Thoracic aorta (tissue), 2 donors: Measurements from ENCODE around the gene F7. TPM values are rescaled to one million over a fixed set of nuclear protein-coding genes. Genes with fewer than 3 reads are reported as not detected.

Experiments
- ATAC-seq: fragments of 150-250 bp; one replicate; pipeline ENCODE4 v1.8.0; 2017; ENCODE audit warnings: low read depth; ENCODE audit not compliant: insufficient number of reproducible peaks, low FRiP score
- DNase-seq: peaks from one replicate; pipeline ENCODE4 v3.0.0-alpha.2; 2020; ENCODE audit warnings: low spot score
- H3K27ac ChIP-seq, 2 donors: fragments of 200-600 bp; sonication (generic); 1 replicate in 1 of 2; 2 replicates in 1 of 2; pipeline ENCODE4 v1.5.1; 2016; ENCODE audit warnings: mild to moderate bottlenecking in 2 of 2, moderate library complexity in 2 of 2
- H3K27me3 ChIP-seq: fragments of 200-600 bp; sonication (generic); replicated peaks from 2 replicates; pipeline ENCODE4 v1.6.0; 2016; ENCODE audit warnings: mild to moderate bottlenecking; ENCODE audit not compliant: insufficient read depth
- H3K36me3 ChIP-seq: fragments of 200-600 bp; sonication (generic); one replicate; pipeline ENCODE4 v1.5.1; 2016
- H3K4me1 ChIP-seq, 2 donors: fragments of 200-600 bp; sonication (generic); 1 replicate in 1 of 2; 2 replicates in 1 of 2; pipeline versions ENCODE4 v1.5.1 to v1.6.0; 2016; ENCODE audit warnings: low read depth in 2 of 2, mild to moderate bottlenecking in 1 of 2; ENCODE audit not compliant: control insufficient read depth in 1 of 2
- H3K4me3 ChIP-seq: fragments of 200-600 bp; sonication (generic); 2 replicates; pipeline ENCODE4 v1.5.1; 2016; ENCODE audit warnings: mild to moderate bottlenecking
- H3K9me3 ChIP-seq: fragments of 200-600 bp; sonication (generic); 2 replicates; pipeline ENCODE4 v1.5.1; 2016
- CTCF ChIP-seq: fragments of 200-600 bp; sonication (generic); IDR thresholded peaks from one replicate; pipeline ENCODE4 v1.5.1; 2019; ENCODE audit warnings: antibody characterized with exemption
- total RNA-seq, 2 donors: library from RNA; depleted of rRNA; stranded (reverse); fragments of >200 nt; gene quantifications; one replicate each; pipeline versions ENCODE4 v1.1.0 to v1.2.3, GENCODE V29; 2016

Gene F7
- total RNA-seq, 2 donors from 2014 or later, result not detected

DNA sequence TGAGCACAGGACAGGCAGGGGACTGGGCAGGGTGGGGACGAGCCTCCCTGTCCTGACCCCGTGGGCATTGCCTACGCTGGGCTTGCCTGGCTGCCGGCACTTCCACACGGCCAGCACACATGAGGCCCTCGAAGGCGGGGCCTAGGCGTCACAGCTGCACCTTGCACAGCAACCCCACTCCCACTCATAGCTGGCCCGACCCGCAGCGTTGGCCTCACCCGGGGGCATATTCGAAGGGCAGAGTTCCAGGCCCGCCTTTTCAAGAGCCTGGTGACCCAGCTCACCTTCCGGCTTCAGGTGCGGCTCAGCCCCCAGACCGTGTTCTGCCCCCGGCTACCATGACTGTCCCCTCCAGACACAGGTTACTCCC is 36.0 kb downstream of the F7 start:
- Histone ChIP-seq H3K4me1 (no peaks in the 10 kb centered on the region), H3K9me3 (no peaks in the 10 kb centered on the region), H3K27me3 (no peaks in the 10 kb centered on the region), H3K36me3 (no peaks in the 10 kb centered on the region), H3K27ac (no peak overlapping the region), H3K4me3 (no peak overlapping the region)
- DNase-seq, result no peak
- ATAC-seq, result no peak
- no peak for TF ChIP-seq CTCF

GRCh38 chr13:113142876-113143275 is 37.3 kb downstream of the F7 start:
- Histone ChIP-seq H3K4me3 (no peak overlapping the region), H3K27ac (no peak overlapping the region), H3K9me3 (no peaks in the 10 kb centered on the region), H3K4me1 (no peaks in the 10 kb centered on the region), H3K36me3 (no peaks in the 10 kb centered on the region), H3K27me3 (no peaks in the 10 kb centered on the region)
- ATAC-seq (no peak), DNase-seq (no peak)
- TF ChIP-seq CTCF, result no peak

DNA sequence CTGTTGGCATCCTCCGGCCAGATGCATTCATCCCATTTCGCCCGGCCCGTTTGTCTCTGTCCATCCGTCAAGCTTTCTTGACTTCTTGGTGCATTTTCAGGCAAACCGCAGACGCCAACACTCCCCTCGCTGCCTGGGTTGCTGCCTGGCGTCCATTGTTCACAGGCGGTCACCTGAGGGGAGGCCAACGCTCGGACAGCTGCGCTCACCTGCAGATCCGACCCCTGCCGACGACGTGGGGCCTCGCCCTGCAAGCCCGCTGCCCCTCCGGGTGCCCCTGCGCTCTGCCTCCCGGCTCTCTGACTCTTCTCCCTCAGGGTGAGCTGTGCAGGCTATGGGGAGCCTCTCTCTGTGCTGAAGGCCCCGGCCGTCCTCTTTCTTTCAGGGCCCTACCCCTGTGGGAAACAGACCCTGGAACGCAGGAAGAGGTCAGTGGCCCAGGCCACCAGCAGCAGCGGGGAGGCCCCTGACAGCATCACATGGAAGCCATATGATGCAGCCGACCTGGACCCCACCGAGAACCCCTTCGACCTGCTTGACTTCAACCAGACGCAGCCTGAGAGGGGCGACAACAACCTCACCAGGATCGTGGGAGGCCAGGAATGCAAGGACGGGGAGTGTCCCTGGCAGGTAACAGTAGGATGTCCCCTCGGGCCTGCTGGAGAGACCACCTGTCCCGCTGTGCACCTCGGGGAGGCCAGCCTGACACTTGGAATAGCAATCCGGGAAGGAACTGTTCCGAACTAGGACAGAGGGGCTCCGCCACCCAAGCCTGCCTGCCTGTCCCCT is 38.1 kb downstream of the F7 start:
- no peak for DNase-seq
- H3K9me3 ChIP-seq, result no peaks in the 10 kb centered on the region
- H3K36me3 ChIP-seq, result no peaks in the 10 kb centered on the region
- no peak overlapping the region for H3K4me3 ChIP-seq
- H3K27ac ChIP-seq, result no peak overlapping the region
- no peak for ATAC-seq
- no peak for TF ChIP-seq CTCF
- no peaks in the 10 kb centered on the region for H3K27me3 ChIP-seq
- H3K4me1 ChIP-seq, result no peaks in the 10 kb centered on the region

DNA sequence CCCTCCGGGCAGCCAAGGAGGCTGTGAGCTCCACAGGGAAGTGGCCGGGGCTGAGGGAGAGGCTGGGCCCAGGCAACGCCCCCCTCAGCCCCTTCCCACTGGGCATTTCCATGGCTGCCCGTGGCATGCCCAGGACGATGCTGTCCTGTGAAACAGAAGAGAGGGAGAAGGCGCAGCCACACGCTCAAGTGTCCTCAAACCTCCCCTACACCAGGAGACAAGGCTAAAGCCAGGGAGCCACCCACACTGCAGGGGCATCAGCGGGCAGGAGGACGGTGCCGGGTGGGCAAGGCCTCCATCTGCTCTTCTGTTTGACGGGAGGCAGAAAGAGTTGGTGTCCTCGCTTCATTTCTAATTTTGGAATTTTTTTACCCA is 38.7 kb downstream of the F7 start:
- Histone ChIP-seq H3K27ac (no peak overlapping the region), H3K36me3 (no peaks in the 10 kb centered on the region), H3K4me1 (no peaks in the 10 kb centered on the region), H3K4me3 (no peak overlapping the region), H3K27me3 (no peaks in the 10 kb centered on the region), H3K9me3 (no peaks in the 10 kb centered on the region)
- DNase-seq (no peak), ATAC-seq (no peak)
- no peak for TF ChIP-seq CTCF

DNA sequence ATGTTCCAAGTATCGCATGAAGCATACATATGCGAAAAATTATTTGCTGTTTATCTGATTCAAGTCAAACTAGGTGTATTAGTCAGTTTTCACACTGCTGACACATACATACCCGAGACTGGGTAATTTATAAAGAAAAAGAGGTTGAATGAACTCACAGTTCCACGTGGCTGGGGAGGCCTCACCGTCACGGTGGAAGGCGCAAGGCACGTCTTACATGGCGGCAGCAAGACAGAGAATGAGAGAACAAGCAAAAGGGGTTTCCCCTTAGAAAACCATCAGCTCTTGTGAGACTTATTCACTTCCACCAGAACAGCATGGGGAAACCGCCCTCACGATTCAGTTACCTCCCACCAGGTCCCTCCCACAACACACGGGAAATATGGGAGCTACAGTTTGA is 39.9 kb downstream of the F7 start:
- DNase-seq (no peak), ATAC-seq (no peak)
- Histone ChIP-seq H3K4me1 (no peaks in the 10 kb centered on the region), H3K27me3 (no peaks in the 10 kb centered on the region), H3K27ac (no peak overlapping the region), H3K9me3 (no peaks in the 10 kb centered on the region), H3K36me3 (no peaks in the 10 kb centered on the region), H3K4me3 (no peak overlapping the region)
- no peak for TF ChIP-seq CTCF
